Limb (tissue), 2 donors: ENCODE data around the gene MFSD12.

Experiments
- DNase-seq, 2 donors: peaks; one replicate each; pipeline ENCODE4 v3.0.0-alpha.2; 2016; ENCODE audit errors: extremely low spot score in 2 of 2

Gene MFSD12

GRCh38 chr19:3524078-3524842, 33.1 kb downstream of the MFSD12 start:
- peak in 1 of 2 donors; percentile 24 for DNase-seq

DNA sequence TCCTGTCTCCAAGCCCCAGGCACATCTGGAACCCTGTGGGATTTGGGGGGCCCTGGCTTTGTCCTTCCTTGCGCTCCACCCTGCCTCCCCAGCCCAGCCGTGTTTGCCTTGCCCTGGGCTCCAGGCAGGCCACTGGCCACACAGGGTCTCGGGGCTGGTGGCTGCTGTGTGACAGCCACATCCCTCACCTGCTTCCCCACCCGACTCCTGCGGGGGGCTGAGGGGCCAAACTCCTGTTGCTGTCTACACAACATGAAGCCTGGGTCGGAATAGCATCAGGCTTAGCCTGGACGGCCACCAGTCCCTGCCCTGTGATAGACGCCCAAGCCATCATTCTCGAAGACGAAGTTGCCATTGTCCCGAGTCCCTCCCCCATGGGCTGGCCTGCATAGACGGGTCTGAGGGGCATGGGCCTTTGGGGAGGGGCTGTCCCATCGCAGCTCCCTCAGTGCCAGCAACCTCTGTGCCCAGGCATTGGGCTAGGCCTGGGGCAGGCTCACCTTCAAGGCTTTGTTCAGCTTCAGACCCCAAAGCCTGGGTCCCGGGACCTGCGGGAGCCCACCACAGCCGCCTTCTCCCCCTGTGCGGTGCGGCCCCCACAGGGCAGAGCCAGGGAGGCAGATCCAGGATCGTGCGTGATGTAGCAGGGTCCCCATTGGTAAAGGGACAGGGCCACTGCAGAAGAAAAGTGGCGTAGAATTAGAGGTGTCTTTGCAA, 33.9 kb downstream of the MFSD12 start:
- DNase-seq: no peak

DNA sequence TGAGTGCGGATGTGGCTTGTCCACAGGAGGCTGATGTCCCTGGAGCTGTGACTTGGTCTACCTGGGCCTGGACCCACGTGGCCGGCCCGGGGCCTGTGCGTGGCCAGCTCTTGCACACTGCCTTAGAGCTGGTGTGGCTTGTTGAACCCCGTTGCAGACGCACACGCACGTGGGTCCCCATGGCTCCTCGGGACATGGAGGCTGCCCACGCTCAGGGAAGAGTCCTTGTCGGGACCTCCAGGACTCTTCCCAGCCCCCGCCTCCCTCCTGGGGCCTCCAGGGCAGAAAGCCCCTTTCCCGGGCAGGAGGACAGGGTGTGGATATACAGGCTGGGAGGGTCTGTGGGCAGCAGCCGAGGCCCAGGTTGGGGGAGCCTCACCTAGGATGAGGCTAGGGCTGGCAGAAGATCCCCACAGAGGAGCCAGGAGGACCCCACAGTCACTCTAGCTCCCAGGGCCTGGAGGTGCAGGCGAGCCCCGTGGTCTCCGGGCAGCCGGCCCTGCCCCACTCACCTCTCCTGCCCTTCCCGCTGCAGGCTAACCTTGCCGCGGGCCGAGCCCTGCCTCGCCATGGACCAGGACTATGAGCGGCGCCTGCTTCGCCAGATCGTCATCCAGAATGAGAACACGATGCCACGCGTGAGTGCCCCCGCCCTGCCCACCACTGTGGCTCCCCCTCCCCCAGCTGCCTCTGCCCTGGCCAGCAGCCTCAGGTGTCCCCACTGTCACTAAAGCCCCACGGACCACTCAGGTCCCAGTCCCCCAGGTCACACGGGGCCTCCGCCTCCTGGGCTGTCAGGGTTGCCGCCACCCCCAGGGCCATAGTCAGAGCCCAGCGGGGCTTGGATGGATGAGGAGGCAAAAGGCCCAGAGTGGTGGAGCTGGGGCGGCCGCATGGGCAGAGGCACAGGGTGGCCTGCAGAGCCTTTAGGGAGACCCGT, 34.7 kb downstream of the MFSD12 start:
- DNase-seq: no peak

GRCh38 chr19:3521104-3521445, 36.3 kb downstream of the MFSD12 start:
- no peak for DNase-seq

DNA sequence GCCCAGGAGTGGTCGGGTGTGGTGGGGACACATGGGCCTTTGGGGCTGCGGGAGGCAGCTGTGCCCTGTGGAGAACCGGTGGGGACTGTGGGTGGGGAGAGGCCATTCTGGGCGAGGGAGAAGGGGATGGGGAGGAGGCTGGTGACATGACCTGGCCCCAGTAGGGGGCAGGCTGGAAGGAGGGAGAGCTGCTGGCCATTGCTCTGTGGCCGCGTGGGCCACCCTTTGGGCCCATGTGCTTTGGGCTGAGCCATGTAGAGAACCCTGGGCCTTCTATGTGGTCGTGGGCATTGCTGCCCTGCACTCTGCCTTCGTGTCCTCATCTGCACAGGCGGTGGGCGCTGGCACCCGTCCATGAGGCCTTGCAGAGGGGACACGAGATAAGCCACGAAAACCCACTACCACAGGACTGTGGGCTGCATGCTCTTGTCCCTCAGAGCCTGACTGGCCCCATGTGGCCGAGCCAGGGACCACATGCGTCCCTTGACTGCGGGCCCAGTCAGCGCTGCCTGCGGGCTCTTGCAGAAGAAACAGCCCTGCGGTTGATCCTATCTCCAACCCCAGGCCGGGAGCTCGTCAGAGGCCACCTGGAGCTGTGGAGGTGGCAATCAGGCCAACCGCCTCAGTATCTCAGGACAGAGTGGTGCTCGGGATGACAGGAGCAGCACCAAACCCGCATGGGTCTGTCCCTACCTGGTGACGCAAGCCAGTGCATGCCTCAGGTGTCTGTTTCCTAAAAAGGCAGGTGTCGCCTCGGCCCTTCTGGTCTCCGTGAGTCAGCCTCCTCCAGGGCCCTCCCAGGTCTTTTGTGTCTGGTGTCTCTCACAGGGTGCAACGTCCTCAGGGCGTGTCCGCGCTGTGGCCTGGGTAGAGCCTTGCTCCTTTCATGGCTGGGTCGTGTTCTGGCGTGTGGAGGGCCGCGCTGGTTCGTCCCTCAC, 37.0 kb downstream of the MFSD12 start:
- peak in 1 of 2 donors; percentile 33 for DNase-seq

DNA sequence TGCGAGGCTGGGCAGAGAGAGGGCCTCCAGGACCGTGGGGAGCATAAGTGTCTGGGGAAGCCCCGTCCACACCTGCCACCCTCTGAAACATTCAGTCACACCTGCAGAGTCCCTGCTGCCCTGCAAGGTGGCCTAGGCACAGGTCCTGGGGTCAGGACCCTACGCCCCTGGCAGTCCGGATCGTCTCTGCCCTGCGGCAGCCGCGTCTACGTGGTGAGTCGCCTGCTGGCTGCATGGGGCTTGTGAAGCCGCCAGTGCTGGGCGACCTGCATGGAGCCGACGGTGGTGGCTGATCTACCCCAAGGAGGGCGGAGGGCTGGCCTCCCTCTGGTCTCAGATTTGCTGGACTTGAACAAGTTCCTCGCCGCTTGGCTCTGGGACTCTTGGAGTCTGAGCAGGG, 38.3 kb downstream of the MFSD12 start:
- peak in 1 of 2 donors; percentile 22 for DNase-seq

DNA sequence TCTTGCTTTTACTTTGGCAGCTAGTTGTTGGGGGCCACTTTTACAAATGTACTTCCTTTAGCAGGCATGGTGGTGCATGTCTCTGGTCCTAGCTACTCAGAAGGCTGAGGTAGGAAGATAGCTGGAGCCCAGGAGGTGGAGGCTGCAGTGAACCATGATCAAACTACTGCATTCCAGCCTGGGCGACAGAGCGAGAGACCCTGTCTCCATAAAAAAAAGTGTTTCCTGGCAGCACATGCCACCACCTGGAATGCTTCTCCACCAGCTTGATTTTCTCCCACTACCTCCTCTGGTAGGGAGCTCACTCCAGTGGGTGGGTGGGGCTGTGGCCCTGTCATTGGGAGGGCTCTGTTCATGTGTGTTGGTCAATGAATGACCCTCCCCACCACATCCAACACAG, 38.7 kb downstream of the MFSD12 start:
- no peak for DNase-seq

- DNase-seq: no peak
Measured at GRCh38 chr19:3518255-3518654, 39.1 kb downstream of the MFSD12 start.

DNA sequence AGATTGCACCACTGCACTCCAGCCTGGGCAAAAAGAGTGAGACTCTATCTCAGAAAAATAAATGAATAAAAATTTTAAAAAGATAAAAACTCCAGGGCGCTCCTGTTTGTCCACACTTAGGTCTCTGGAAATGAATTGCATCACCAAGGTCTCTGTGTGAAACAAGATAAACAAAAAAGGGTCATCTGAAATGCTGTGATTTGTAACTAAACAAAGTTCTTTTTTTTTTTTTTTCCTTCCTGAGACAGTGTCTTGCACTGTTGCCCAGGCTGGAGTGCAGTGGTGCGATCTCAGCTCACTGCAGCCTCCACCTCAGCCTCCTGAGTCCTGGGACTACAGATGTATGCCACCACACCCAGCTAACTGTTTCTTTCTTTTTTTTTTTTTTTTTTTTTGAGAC, 39.7 kb downstream of the MFSD12 start:
- DNase-seq: no peak

DNA sequence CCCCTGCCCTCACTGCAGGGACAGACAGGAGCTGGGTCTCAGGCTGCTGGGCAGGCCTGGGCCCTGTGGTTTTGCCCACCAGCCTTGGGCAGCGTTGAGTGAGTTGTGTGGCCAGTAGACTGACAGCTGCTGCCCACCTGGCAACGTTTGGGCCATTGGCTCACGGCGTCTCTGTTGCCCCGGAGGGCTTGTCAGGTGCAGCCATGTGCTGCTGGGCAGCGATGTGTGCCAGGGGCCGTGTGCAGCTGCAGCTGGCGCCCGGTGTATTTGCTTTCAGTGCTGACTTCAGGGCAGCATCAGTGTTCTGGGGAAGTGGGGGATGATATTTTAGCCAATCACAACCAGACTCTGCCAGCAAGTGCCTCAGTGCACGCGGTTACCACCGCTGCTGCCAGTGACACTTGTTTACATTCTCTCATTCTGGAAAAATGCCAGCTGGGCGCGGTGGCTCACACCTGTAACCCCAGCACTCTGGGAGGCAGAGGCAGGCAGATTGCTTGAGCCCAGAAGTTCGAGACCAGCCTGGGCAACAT, 40.6 kb downstream of the MFSD12 start:
- DNase-seq: peak in 1 of 2 donors; percentile 31

GRCh38 chr19:3515891-3516422, 41.4 kb downstream of the MFSD12 start:
- DNase-seq: peak in 1 of 2 donors; percentile 25

DNA sequence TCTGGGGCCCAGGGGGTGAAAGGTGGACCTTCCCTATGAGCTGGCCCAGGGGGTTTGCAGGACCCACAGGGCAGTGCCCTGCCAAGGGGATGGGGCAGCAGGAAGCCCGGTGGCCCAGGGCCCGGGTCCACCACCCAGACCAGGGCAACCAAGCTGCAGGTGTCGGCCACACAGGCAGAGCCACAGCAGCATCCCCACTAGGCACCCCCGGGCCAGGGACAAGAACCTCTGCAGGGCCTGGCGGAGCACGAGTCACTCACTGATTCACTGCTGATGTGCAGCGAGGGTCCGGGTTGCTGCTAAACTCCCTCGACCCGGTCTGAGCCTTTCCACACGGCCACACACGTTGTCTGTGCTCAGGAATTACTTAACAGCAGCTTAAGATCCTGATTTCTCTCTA, 42.5 kb downstream of the MFSD12 start:
- DNase-seq: no peak

DNA sequence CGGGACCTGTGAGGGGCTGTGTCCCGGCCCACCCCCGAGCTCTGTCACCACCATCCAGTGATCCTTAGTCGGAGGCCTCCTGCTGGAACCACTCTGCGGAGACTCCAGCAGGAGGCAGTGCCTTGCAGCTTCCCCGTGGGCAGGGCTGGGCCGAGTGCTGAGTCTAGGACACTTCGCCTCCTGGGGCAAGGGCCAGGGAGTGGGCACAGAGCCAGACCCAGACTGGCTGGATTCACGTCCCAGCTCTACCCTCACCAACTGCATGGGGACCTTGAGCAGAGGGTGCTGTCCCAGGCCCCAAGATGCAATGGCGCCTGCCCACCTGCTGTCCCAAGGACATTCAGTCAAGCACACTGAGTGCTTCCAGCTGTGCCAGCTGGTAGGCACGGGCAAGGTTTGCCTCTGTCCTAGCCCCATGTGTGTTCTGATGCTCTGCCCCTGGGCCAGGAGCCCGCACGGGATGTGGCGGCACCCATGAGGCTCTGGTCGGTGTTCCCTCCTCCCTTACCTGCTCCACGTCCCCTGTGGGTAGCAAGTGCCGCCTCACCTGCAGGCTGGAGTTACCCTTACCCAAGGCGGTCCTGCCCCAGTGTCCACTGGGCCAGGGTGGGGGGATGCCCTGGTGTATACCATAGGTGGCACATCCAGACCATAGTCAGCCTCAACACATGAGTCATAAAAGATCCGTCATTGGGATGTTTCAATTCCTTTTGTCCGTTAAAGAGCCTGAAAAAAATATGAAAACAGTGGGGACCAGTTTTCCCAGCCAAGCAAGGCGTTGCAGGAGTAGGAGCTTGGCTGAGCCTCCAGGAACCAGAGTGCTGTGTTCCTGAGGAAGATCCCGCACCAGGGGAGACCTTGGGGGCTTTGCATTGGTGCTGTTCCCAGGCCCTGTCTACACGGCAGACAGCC, 43.9 kb downstream of the MFSD12 start:
- DNase-seq: no peak

GRCh38 chr19:3512562-3513228, 44.7 kb downstream of the MFSD12 start:
- no peak for DNase-seq

DNA sequence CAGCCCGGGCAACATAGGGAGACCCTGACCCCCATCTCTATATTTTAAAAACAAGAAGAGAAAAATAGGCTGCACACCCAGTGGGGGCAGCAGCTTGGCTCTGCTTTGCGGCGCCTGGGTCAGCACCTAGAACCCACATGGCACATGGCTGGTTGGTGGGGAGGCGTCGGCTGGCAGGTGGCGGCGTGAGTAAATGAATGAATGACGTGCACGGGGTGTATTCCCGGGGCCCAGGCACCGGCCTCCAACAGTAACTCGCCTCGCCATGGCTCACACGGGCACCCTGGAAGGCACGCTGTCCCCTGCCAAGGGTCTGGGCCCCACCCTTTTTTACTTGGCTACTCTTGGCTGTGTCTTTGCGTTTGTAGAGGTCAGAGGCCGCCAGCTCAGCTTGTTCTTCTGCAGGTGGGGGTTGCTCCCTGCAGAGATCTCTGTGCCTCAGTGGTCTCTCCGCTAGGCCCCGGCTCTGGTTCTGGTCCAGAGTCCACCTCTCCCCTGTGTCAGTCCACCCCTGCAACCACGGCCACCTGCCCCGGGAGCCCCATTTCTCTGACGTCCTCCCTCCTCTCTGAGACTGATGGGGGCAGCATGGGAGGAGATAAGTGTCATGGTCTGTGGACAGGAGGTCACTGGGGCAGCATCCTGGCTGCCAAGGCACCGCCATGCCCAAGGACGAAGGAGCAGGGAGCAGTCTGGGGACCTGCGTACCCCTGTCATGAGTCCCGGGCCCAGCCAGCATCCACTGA, 45.7 kb downstream of the MFSD12 start:
- peak in 1 of 2 donors; percentile 24 for DNase-seq

- DNase-seq: peak in 1 of 2 donors; percentile 25
Measured at GRCh38 chr19:3510727-3511126, 46.7 kb downstream of the MFSD12 start.

DNA sequence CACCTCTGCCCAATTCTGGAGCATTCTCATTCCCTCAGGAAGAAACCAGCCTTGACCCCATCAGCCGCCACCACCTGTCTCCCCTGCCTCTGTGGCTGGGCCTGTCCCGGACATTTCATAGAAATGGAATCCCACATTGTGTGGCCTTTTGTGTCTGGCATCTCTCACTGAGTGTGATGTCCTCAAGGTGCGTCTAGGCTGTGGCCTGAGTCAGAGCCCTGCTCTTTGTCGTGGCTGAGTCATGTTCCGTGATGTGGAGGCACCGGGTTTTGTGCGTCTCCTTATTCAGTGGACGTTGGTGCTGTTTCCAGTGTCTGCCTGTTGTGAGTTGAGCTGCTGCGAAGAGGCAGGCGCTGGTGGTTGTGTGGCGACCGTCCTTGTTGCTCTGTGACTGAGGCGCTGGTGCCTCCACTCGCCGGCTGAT, 47.8 kb downstream of the MFSD12 start:
- no peak for DNase-seq
